AG04450 (cell line): Measurements from ENCODE around the gene DFFB. TPM values are rescaled to one million over a fixed set of nuclear protein-coding genes. Genes with fewer than 3 reads are reported as not detected.

Source experiments
- CTCF ChIA-PET: fragments of 300-600, 350-600 bp; formaldehyde crosslinking; extraction: SDS; loops from one replicate; lab custom pipeline; 2022; ENCODE audit warnings: antibody characterized with exemption, inconsistent platforms; lab: Charles Lee
- POLR2A ChIA-PET: fragments of 350-600 bp; formaldehyde crosslinking; extraction: SDS; loops from one replicate; lab custom pipeline; 2021; ENCODE audit warnings: antibody characterized with exemption, inconsistent platforms; lab: Yijun Ruan, JAX
- DNase-seq: peaks from one replicate; pipeline ENCODE4 v3.0.0-alpha.2; 2011; ENCODE audit warnings: low read depth, low spot score
- H3K27ac ChIP-seq: one replicate; pipeline ENCODE4 v1.5.1; 2012; ENCODE audit warnings: low read depth, low read length, control low read depth
- H3K27me3 ChIP-seq: one replicate; pipeline ENCODE4 v1.6.0; 2012; ENCODE audit warnings: low read length; ENCODE audit not compliant: control insufficient read depth, insufficient read depth
- H3K4me3 ChIP-seq: 2 replicates; pipeline ENCODE4 v1.5.1; 2011; ENCODE audit warnings: mild to moderate bottlenecking, low read depth, low read length, control low read depth
- H3K9me3 ChIP-seq: 2 replicates; pipeline ENCODE4 v1.5.1; 2012; ENCODE audit warnings: low read length; ENCODE audit not compliant: control insufficient read depth, insufficient read depth
- polyA plus RNA-seq: library from polyadenylated mRNA; depleted of rRNA; stranded (reverse); fragments of >200 nt; gene quantifications from 2 replicates; pipeline ENCODE4 v1.2.3, GENCODE V29; 2011
- TF ChIP-seq, protein P1 (sequence below): IDR thresholded peaks from 2 replicates; pipeline ENCODE4 v1.5.1; 2011; ENCODE audit warnings: low read depth, low read length, control low read depth, inconsistent platforms

DFFB gene
- polyA plus RNA-seq, 1 experiment, result 6.9 TPM

- TF ChIP-seq, protein P1, sequence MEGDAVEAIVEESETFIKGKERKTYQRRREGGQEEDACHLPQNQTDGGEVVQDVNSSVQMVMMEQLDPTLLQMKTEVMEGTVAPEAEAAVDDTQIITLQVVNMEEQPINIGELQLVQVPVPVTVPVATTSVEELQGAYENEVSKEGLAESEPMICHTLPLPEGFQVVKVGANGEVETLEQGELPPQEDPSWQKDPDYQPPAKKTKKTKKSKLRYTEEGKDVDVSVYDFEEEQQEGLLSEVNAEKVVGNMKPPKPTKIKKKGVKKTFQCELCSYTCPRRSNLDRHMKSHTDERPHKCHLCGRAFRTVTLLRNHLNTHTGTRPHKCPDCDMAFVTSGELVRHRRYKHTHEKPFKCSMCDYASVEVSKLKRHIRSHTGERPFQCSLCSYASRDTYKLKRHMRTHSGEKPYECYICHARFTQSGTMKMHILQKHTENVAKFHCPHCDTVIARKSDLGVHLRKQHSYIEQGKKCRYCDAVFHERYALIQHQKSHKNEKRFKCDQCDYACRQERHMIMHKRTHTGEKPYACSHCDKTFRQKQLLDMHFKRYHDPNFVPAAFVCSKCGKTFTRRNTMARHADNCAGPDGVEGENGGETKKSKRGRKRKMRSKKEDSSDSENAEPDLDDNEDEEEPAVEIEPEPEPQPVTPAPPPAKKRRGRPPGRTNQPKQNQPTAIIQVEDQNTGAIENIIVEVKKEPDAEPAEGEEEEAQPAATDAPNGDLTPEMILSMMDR, result no peak
- H3K9me3 ChIP-seq, result peaks cover 10% of the 10 kb centered on the region
- no peak overlapping the region for H3K27ac ChIP-seq
- H3K27me3 ChIP-seq, result no peaks in the 10 kb centered on the region
- no peak for DNase-seq
- H3K4me3 ChIP-seq, result no peak overlapping the region
- POLR2A ChIA-PET, result no interaction called here
- CTCF ChIA-PET, result no interaction called here
These were observed 8.4 kb downstream of the DFFB start for GRCh38 chr1:3865606-3866160.

- POLR2A ChIA-PET, result no interaction called here
- TF ChIP-seq, protein P1, result no peak
- no peak overlapping the region for H3K27ac ChIP-seq
- no peak overlapping the region for H3K4me3 ChIP-seq
- no peaks in the 10 kb centered on the region for H3K27me3 ChIP-seq
- H3K9me3 ChIP-seq, result peaks cover 12% of the 10 kb centered on the region
- CTCF ChIA-PET, result no interaction called here
- no peak for DNase-seq
These were observed 11.3 kb downstream of the DFFB start for GRCh38 chr1:3868464-3869006.

GRCh38 chr1:3869751-3870301, 12.6 kb downstream of the DFFB start:
- no peaks in the 10 kb centered on the region for H3K27me3 ChIP-seq
- ChIA-PET CTCF (no interaction called here), POLR2A (no interaction called here)
- H3K4me3 ChIP-seq, result no peak overlapping the region
- peaks cover 12% of the 10 kb centered on the region for H3K9me3 ChIP-seq
- no peak for DNase-seq
- H3K27ac ChIP-seq, result no peak overlapping the region
- TF ChIP-seq, protein P1, result no peak

DNA sequence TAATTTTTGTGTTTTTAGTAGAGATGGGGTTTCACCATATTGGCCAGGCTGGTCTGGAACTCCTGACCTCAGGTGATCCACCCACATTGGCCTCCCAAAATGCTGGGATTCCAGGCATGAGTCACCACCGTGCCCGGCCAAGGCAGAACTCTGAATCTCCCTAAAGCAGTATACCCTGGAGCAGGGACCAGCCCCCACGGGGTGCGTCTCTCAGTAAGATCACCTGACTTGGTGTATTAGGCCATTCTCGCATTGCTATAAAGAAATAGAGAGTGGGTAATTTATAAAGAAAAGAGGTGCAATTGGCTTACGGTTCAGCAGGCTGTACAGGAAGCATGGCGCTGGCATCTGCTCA, 14.2 kb downstream of the DFFB start:
- CTCF ChIA-PET, result no interaction called here

DNA sequence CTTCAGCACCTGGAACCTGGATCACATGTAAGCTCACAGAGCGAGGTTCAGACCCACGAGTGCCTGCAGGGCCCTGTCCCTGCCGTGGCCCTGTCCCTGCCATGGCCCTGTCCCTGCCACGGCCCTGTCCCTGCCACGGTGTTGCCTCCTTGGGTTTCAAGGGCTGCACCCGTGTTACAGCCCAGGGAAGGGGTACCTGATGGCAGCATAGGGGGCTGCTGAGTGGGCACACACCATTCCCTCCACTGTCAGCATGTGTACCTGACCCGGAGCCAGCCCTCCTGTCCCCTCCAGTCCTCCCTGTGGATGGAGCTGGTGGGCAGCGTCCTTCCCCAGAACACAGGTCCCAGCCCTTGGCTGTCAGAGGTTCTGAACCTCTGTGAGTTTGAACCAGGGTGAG, 15.3 kb downstream of the DFFB start:
- TF ChIP-seq, protein P1, result no peak
- POLR2A ChIA-PET, result no interaction called here
- Histone ChIP-seq H3K4me3 (no peak overlapping the region), H3K27me3 (no peaks in the 10 kb centered on the region), H3K9me3 (peaks cover 12% of the 10 kb centered on the region), H3K27ac (no peak overlapping the region)
- DNase-seq, result no peak
- CTCF ChIA-PET, result interaction anchor here (1.0 kb wide), 1 partner anchor 14 kb away, joined by 3 read pairs; no protein-coding TSS in a partner anchor

More for the DNA sequence above, 14.2 kb downstream of the DFFB start:
- DNase-seq, result no peak
- H3K27me3 ChIP-seq, result no peaks in the 10 kb centered on the region
- no peak overlapping the region for H3K4me3 ChIP-seq
- TF ChIP-seq, protein P1, result no peak
- H3K27ac ChIP-seq, result no peak overlapping the region
- peaks cover 12% of the 10 kb centered on the region for H3K9me3 ChIP-seq
- POLR2A ChIA-PET, result no interaction called here
